Measurements from ENCODE around the gene LTV1.
"Not testable (repeated sequence)": the region's sequence is repeated elsewhere in the genome, so short reads cannot be mapped to it uniquely, and the experiment has no call there.

LTV1 gene

DNA sequence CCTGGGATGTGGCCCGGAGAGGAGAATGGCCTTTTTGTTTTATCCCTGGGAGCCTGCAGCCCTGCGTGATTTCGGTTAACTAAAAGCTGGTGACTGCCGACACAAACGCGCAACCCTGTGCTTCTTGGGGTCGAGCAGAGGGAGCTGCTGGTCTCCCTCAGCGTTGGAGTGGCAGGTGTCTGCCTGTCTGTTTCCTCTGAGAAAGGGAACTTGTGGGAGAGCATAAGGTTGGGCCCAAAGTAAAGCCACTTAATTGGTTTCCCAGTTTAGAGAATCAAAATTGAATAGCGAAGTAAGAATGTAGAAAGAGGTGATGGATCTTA, 500 bp downstream of the LTV1 start:
- DNase-seq: peak; percentile 13 to 30

DNA sequence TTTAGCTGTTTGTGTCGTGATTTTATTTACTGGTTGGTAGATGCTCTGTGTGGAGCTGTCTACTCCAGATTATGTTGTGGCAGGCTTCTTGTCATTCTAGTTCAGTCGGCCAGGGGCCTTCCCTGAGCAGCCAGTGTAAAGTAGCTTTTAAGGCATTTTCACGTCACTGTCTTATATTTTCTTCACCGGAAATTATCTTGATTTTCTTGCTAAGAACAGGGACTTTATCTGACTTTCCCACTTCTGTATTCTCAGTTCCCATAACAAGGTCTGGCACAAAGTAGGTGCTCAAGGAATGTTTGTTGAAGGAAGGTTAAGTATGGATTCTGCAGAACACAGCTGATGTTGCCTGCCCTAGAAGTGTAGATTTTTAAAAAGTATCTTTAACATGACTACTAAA, 868 bp downstream of the LTV1 start:
- DNase-seq: no peak

DNA sequence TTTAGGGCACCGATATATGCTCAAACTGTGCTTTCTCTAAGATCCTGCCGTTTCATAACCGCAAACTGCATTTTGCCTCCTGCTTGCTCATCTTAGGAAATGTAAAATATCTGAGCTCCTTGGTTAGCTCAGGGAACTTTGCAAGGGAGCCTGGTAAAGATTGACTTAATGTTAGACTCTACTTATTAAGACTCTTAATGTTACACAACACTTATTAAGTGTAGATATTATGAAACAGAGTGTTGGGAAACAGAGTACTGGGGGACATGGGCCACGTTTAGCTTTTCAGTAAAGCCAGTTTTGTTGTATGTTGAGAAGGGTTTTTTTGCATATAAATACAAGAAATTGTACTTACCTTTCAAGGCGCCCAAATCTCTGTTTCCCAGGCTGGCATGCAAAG, 1.9 kb downstream of the LTV1 start:
- no peak for DNase-seq

DNA sequence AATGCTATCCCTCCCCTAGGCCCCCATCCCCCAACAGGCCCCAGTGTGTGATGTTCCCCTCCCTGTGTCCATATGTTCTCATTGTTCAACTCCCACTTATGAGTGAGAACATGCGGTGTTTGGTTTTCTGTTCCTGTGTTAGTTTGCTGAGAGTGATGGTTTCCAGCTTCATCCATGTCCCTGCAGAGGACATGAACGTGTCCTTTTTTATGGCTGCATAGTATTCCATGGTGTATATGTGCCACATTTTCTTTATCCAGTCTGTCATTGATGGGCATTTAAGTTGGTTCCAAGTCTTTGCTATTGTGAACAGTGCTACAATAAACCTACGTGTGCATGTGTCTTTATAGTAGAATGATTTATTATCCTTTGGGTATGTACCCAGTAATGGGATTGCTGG, 8.6 kb downstream of the LTV1 start:
- not testable (repeated sequence) for DNase-seq

DNA sequence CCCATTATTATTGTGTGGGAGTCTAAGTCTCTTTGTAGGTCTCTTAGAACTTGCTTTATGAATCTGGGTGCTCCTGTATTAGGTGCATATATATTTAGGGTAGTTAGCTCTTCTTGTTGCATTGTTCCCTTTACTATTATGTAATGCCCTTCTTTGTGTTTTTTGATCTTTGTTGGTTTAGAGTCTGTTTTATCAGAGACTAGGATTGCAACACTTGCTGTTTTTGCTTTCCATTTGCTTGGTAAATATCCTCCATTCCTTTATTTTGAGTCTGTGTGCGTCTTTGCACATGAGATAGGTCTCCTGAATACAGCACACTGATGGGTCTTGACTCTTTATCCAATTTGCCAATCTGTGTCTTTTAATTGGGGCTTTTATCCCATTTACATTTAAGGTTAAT, 11.9 kb downstream of the LTV1 start:
- not testable (repeated sequence) for DNase-seq

DNA sequence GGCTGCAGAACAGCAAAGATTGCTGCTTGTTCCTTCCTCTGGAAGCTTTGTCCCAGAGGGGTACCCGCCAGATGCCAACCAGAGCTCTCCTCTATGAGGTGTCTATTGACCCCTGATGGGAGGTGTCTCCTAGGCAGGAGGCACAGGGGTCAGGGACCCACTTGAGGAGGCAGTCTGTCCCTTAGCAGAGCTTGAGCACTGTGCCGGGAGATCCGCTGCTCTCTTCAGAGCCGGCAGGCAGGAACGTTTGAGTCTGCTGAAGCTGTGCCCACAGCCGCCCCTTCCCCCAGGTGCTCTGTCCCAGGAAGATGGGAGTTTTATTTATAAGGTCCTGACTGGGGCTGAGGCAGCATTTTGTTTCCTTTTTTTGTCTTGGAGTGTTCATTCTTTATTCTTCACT, 13.6 kb downstream of the LTV1 start:
- DNase-seq: not testable (repeated sequence)

DNA sequence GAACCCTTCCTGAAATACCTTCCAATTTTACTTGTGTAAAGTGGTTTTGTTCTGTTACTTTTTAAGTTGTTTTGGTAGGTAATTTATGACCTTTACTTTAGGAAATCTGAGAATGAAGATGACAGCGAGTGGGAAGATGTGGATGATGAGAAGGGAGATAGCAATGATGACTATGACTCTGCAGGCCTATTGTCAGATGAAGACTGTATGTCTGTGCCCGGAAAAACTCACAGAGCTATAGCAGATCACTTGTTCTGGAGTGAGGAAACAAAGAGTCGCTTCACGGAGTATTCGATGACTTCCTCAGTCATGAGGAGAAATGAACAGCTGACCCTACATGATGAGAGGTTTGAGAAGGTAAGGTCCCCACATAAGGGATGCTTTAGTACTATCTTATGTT, 14.5 kb downstream of the LTV1 start:
- no peak for DNase-seq

DNA sequence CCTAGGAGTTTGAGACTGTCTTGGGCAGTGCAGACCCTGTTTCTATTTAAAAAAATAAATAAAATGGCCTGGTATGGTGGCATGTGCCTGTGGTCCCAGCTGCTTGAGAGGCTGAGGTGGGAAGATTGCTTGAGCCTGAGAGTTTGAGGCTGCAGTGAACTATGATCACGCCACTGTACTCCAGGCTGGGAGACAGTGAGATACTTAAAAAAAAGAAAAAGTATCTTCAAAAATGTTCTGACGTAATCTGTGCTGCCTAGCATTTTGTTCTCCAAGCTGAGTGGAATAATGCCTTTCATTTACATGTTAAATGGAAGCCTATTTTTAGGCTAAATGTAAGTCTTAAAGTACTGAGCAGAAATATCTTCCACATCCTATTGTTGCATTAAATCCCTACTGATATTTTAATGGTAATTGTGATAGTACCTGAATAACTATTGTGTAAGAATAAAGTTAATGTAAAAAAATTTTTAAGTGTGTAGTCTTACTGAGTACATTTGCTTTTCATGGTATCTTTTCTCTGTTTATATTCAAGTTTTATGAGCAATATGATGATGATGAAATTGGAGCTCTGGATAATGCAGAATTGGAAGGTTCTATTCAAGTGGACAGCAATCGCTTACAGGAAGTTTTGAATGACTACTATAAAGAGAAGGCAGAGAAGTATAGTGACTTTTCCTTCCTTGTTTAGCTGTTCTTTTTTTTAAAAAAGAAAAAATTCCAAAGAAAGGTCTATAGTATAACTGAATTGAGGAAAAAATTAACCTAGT, 16.9 kb downstream of the LTV1 start:
- DNase-seq: no peak

DNA sequence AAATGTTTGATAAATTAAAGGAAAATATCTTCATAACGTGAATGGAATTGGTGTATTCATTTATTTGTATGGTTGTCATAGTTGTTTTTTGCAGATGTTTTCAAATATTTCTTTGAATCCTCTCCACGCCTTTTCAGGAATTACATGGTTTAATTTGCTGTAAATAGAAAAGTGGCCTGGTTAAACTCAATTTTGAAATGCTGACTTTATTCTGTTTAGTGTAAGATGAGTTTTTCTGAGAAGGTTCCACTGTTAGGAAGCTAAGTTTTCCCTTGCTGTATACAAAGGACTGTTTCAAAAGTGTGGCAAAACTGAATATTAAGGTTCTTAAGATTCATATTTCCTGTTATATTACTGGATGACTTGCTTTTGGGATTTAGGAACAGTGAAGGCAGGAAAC, 20.6 kb downstream of the LTV1 start:
- no peak for DNase-seq

DNA sequence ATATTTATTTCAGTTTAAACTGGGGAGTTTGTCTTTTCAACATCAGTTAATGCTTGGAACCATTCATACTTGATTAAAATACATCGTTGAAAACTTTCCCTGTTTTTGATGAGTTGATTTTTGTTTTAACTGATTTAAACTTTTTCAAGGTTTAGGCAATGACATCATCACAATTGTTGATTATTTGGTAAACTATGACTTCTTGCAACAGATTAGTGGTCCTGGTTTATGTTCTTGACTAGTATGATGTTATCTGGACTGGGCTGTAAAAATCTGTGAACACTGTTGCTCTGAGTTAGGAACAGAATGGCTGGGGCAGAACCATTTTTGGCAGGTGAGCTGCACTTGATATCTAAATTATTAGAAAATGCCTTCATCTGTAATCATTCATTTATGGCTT, 21.1 kb downstream of the LTV1 start, which contains the start of gene ZC2HC1B:
TSS of gene ZC2HC1B (plus strand) at position 241 of the 400 bp plus-strand sequence. CDS start at position 307, 66 bp downstream.
- no peak for DNase-seq

DNA sequence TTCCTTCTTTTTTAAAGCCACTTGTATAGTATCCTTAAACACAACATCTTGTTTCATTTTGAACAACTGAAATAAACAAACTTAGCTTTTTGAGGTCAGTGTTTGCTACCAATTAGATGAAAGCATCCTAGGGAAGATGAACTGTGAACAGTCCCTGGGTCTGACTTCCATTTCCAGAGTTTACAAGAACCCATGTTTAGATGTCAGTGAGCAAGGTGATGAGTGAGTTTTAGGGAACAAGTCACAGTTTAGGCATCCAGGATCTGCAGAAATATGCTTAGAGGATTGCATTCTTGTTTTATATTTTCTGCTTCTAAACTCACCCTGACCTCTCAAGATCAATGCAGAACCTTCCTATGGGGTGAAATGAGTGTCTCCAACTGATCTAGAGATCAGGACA, 24.1 kb downstream of the LTV1 start:
- no peak for DNase-seq

DNA sequence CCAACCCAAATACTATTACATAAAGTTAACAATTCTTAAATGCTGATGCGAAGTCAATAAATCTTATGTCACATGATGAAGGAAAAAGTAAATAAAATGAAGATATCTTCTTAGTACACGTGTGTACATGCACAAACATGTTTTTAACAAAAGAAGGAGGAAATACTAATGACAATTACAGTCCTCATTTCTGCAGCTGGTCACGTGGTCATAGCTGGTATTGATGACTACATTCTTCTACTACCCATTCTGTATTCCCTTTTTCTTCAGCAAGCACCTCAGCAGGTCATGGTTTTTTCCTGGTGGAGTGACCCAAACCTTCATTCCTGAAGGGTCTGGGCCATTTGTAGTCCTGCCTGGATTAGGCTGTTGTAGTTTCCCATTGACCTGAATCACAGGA, 25.7 kb downstream of the LTV1 start:
- DNase-seq: not testable (repeated sequence)

DNA sequence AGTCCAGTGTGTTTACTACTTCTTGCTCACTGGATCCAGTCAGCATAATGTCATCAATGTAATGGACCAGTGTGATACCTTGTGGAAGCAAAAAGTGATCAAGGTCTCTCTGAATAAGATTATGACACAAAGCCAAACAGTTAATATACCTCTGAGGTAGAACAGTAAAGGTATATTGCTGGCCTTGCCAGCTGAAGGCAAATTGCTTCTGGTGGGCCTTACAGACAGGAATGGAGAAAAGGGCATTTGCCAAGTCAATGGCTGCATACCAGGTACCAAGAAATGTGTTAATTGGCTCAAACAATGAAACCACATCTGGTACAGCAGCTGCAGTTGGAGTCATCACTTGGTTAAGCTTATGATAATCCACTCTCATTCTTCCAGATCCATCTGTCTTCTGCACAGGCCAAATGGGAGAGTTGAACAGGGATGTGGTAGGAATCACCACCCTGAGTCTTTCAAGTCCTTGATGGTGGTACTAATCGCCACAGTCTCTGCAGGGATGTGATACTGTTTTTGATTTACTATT, 28.1 kb downstream of the LTV1 start:
- not testable (repeated sequence) for DNase-seq

DNA sequence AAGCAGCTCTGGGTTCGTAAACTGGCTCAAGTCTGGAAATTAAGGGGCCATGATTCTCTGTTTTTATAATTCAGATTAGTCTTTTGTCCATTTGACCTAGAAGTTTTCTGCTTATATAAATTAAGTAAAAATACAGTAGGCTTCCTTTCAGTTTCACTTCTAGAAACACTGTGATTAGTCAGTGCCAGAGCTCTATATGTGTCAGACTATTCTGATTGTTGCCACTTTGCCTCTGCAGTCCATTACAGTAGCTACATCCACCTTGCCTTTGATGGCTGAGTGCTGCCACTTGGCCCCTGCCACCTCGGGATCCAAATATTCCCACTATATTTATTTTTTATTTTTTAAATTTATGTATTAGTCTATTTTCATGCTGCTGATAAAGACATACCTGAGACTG, 29.1 kb downstream of the LTV1 start:
- DNase-seq: no peak

DNA sequence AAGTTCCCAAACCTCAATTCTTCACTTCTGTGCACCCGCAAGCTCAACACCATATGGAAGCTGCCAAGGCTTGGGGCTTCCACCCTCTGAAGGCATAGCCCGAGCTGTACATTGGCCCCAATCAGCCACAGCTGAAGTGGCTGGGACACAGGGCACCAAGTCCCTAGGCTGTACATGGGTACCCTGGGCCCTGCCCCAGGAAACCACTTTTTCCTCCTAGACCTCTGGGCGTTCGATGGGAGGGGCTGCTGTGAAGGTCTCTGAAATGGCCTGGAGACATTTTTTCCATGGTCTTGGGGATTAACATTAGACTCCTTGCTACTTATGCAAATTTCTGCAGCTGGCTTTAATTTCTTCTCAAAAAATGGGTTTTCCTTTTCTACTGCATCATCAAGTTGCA, 30.5 kb downstream of the LTV1 start:
- DNase-seq: not testable (repeated sequence)

DNA sequence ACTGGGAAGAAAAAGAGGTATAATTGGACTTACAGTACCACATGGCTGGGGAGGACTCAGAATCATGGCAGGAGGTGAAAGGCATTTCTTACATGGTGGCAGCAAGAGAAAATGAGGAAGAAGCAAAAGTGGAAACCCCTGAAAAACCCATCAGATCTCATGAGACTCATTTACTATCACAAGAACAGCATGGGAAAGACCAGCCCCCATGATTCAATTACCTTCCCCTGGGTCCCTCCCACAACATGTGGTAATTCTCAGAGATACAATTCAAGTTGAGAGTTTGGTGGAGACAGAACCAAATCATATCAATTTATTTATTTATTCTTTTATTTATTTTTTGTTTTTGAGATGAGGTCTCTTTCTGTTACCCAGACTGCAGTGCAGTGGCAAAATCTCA, 31.4 kb downstream of the LTV1 start:
- DNase-seq: not testable (repeated sequence)

DNA sequence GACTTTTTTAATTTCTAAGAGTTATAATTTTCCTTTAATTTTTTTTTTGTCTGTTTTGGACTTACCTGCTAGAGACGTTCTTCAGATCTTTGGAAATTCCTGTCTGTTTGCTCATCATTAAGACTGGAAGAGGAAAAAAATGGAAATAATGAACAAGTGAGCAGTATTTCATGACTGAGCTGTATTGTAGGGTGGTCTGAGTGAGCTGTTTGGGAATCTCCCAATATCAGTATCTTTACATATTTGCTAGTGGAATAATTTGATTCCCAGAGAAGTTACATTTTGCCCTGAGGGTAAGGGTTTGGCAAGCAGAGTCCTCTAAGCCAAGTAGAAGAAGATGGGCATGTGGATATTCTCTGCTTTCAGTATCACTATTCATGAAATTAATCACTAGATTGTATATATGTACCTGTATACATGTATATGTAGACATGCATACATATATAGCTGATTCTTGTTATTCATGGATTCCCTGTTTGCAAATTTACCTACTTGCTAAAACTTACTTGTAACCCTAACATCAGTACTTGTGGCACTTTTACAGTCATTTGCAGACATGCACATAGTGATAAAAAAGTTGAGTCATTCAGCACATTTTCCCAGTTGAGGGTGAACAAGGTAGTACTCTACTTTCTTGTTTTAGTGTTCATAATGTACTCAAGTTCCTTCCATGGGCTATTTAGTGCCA, 34.6 kb downstream of the LTV1 start:
- DNase-seq: no peak

DNA sequence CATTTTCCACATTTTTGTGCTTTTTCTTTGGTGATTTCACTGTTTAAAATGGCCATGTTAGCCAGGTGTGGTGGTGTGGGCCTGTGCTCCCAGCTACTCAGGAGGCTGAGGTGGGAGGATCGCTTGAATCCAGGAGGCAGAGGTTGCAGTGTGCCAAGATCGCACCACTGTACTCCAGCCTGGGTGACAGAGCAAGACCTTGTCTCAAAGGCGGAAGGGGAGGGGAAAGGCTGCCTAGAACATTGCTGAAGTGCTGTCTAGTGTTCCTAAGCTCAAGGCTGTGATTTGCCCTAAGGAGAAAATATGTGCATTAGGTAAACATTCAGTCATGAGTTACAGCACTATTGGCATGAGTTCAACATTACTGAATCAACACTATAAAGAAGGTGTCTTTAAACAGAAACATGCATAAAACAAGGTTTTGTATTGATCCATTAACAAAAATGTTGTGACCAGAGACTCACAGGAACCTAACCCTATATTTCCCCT, 35.2 kb downstream of the LTV1 start:
- DNase-seq: no peak

DNA sequence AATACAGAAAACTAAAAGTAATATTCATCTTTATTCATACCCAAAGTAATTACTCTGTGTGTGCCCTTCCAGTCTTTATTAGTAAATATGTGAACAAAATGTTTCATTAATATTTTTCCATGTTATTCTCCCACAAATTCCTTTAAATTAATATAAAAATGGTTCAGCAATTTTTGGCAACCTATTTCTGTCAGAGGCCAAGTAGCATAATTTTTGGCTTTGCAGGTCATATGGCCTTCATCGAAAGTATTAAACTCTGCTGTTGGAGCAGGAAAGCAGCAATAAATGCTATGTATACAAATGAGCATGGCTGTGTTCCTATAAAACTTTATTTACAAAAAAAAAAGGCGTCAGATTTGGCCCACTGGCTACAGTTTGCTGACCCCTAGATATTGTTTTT, 37.3 kb downstream of the LTV1 start:
- no peak for DNase-seq

DNA sequence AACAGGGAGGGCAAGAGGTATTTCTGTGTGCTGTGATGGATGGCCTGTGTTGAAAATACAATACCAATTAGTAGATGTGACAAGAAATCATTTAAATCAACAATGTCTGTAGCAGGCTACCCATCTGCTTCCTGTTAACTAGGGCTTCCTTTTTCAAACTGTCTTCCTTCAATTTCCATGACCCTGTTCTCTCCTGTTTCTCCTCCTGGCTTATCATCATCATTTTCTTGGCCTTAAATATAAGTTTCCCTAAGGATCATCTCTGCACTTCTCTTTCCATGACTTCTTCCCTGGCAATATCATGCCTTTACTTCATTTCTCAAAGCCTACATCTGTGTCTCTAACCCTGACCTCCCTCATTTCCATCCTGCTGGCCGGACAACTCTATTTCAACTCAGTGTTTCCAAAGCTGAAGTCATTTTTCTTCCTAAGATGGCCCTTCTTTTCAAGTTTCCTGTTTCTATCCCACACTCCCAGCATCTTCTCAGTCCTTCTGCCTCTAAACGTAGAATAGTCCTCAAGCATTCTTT, 39.3 kb downstream of the LTV1 start:
- DNase-seq: peak; percentile 54 to 55

DNA sequence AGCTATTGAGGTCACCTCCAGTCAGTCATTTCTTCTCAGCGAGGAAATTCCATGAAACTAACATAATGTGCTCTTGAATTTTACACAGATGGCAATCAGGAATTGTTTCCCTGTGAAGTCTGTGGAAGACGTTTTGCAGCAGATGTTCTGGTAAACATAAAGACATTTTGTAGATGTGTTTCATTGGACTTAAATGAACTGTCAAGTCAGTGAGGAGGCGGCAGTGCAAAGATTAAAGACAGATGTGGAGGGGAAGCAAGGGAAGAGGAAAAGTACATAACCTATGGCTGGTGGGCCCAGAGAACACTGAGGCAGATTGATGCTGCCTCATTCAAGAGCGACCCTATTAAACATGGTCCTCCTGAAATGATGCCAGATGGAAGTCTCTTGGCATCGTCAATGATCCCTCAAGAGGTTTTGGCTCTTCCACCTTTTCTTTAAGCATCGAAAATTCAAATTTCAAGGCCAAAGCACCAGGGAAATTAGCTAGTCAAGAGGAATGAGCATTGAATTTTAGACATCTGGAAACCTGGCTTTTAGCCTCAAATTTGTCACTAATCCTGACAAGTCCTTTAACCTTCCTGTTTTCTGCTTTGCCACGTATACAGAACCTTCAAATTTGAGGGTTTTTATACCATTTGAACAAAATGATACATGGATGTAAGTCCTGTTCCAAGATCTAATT, 41.2 kb downstream of the LTV1 start:
- DNase-seq: no peak

DNA sequence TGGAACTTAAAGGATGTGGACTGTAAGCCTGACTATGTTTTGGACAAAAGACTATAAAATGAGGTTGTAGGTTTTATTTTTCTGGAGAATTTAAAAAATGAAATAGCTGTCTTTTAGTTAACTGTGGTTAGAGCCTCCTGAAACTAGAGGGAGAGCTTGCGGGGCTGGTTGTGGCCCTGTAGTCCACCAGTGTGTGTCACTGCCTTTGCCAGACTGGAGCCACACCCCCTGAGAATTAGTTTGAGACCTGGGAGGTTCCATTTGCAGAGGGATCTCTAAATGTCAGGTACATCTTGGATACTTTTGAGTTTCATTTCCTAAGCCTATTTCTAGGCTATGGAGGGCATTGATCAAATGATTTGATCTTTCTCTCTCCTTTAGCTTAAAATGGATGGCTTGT, 42.0 kb downstream of the LTV1 start:
- DNase-seq: no peak

DNA sequence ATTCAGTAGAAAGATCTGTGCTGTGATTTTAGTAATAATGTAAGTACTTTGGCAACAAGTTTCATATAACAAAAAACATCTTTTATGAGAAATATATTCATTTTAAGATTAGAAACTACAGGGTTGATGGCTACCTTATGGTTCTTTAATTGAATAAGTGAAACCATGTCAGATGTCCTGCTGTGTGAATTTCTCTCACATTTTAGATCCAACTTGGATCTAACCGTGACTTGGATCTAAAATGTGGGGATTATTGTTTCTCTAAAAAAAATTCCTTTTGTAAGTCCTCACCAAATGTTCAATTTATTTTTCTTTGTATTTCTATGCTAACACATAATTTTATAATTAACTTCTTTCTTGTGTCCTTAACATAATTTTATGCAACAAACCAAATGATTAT, 51.5 kb downstream of the LTV1 start:
- DNase-seq: no peak

All from Kasumi-1 (cell line).